HG02571 (cell line): ENCODE measurements around the gene PRKCG.

Source experiments
- ATAC-seq: cut with Tn5 transposase; IDR thresholded peaks from one replicate; pipeline ENCODE4 v1.9.1; 2021; ENCODE audit warnings: mild to moderate bottlenecking, moderate library complexity; ENCODE audit not compliant: unreplicated experiment

Gene PRKCG

DNA sequence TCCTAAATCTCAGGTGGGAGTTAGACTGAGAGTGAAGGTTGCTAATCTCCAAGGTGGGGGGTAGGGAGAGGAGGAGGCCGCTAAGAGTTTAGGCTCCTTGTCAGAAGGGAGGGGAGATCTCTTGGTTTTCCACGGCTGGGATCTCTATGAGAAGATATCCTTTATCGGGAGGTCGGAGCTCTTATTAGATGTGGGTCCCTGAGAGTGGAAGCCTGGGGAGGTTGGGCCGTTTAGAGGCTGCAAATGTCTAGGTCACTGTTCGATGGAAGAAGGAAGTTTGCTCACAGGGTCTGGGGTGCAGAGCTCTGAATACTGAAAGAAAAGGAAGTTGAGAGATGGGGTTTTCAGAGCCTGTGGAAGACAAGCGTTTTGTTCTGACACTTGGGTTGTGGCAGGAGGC is 10.5 kb upstream of the PRKCG start:
- ATAC-seq: no peak

DNA sequence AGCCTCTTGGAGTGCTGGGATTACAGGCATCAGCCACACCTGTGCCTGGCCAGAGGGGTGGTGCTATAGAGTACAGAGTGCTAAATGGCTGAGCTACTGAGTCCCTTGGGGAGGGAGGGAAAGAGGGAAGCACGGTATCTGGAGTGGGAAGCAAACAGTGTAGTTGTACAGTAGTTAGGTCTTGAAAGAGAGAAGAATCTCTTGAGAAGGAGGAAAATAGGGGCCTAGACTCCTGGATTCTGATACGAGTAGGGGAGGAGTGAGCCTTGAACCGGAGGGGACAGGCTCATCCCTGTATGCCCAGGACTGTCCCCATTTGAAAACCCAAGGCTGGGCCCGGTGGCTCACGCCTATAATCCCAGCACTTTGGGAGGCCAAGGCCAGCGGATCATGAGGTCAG is 9.2 kb upstream of the PRKCG start:
- no peak for ATAC-seq

DNA sequence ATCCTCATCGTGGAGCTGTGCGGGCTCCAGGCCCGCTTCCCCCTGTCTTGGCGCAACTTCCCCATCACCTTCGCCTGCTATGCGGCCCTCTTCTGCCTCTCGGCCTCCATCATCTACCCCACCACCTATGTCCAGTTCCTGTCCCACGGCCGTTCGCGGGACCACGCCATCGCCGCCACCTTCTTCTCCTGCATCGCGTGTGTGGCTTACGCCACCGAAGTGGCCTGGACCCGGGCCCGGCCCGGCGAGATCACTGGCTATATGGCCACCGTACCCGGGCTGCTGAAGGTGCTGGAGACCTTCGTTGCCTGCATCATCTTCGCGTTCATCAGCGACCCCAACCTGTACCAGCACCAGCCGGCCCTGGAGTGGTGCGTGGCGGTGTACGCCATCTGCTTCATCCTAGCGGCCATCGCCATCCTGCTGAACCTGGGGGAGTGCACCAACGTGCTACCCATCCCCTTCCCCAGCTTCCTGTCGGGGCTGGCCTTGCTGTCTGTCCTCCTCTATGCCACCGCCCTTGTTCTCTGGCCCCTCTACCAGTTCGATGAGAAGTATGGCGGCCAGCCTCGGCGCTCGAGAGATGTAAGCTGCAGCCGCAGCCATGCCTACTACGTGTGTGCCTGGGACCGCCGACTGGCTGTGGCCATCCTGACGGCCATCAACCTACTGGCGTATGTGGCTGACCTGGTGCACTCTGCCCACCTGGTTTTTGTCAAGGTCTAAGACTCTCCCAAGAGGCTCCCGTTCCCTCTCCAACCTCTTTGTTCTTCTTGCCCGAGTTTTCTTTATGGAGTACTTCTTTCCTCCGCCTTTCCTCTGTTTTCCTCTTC is 8.0 kb upstream of the PRKCG start:
- no peak for ATAC-seq

DNA sequence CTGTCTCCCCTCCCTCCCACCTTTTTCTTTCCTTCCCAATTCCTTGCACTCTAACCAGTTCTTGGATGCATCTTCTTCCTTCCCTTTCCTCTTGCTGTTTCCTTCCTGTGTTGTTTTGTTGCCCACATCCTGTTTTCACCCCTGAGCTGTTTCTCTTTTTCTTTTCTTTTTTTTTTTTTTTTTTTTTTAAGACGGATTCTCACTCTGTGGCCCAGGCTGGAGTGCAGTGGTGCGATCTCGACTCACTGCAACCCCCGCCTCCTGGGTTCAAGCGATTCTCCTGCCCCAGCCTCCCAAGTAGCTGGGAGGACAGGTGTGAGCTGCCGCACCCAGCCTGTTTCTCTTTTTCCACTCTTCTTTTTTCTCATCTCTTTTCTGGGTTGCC is 7.4 kb upstream of the PRKCG start:
- no peak for ATAC-seq

DNA sequence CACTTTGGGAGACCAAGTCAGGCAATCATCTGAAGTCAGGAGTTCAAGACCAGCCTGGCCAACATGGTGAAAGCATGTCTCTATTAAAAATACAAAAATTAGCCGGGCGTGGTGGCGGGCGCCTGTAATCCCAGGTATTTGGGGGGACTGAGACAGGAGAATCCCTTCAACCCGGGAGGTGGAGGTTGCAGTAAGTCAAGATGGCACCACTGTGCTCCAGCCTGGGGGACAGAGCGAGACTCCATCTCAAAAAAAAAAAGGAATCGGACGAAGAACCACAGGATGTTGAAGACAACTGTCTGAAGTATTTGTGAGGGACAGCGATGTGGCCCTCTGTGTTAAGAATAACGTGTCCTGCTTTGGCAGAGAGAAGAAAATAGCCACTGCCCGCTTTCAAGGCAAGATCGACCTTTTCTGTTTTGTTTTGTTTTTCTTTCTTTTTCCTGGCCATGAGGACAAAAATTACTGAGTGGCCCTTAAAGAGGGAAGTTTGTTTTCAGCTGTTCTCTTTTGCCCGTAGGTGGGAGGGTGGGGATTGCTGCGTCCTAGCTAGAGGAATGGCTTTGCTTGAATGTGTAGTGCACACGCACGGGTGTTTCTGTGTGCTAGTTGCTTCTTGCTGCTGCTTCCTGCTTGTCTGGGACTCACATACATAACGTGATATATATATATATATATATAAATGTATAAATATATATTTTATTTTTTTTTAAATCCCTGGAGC is 6.2 kb upstream of the PRKCG start:
- no peak for ATAC-seq

DNA sequence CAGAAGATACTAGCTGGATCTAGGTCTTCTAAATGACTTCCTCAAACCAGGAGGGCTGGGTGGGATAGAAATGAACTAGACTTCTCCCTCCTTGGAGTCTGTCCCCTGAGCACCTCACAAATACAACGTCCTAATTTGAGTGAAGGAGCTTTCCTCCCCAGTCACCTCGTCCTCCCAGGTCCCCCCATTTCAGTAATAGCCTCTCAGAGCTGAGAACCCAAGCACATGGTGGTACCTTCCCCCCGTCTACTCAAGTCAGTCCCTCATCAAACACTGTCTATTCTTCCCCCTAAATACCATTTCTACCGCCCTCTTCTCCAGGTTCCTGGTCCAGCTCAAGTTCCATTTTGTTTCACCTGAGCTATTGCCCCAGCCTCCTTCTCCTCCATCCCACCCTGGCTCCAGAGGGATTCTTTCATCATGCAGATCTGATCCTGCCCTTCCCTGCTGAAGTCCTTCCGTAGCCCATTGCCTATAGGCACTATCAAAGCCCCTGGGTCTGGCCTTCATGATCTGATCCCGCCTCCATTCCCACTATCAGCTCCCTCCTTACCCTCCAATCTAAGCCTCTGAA is 5.3 kb upstream of the PRKCG start:
- no peak for ATAC-seq

DNA sequence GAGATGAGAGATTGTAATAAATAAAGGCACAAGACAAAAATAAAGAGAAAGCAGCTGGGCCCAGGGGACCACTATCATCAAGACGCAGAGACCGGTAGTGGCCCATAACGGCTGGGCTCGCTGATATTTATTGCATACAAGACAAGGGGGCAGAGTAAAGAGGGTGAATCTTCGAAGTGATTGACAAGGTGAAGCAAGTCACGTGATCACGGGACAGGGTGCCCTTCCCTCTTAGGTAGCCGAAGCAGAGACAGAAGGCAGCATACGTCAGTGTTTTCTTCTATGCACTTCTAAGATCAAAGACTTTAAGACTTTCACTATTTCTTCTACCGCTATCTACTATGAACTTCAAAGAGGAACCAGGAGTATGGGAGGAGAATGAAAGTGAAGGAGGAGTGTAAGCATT is 4.6 kb upstream of the PRKCG start:
- ATAC-seq: no peak

DNA sequence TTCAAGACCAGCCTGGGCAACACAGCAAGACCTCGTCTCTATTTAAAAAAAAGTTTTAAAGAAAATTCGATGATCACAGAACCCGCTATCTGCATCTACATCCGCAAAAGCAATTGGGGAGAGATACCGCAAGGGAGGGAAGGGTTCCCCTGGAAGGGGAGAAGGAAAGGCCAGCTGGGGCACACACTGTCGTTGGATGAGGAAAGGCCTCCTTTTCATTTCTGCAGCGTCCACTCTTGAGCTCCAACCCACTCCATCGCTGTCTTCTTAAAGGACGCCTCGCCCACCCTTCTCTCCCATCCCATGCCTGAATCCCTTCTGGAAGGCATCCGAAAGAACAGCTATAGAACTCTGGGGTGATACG is 3.2 kb upstream of the PRKCG start:
- no peak for ATAC-seq

DNA sequence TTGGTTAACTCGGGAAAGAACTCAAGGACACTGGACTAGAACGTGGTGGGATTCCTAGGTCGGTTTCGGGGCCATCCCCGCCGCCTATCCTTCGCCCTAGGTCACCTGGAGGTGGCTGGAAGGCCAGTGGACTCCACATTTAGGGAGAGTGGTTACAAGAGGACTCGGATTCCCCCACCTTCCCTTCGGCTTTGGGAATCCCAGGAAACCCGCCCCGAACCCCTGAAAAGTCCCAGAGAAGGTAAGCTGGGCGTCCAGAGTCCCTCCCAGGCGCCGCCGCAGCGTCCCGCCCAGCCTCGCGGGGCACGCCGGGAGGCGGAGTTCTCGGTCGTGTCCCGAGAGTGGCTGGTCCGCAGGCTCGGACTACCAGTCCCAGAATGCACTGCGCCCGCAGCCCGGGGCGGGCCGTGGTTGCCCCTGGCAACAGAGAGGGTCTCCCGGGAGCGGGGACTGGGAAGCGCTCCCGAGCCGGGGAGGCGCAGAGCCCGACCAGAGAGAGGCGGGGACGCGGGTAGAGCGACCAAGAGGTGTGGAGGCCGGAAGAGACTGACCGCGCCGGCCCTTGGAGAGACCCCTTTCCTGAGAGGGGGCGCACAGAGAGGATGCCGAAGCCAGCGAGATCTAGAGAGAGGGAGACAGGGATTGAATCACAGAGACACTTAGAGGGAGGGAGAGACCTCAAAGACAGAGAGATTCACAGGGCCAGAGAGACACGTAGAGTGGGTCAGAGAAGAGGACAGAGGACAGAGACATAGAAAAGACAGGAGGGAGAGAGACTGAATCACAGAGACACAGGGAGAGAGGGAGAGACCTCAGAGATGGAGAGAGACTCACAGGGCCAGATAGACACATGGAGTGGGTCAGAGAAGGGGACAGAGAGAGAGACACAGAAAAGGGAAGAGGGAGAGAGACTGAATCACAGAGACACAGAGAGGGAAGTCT is 2.6 kb upstream of the PRKCG start:
- ATAC-seq: peak; percentile 61

DNA sequence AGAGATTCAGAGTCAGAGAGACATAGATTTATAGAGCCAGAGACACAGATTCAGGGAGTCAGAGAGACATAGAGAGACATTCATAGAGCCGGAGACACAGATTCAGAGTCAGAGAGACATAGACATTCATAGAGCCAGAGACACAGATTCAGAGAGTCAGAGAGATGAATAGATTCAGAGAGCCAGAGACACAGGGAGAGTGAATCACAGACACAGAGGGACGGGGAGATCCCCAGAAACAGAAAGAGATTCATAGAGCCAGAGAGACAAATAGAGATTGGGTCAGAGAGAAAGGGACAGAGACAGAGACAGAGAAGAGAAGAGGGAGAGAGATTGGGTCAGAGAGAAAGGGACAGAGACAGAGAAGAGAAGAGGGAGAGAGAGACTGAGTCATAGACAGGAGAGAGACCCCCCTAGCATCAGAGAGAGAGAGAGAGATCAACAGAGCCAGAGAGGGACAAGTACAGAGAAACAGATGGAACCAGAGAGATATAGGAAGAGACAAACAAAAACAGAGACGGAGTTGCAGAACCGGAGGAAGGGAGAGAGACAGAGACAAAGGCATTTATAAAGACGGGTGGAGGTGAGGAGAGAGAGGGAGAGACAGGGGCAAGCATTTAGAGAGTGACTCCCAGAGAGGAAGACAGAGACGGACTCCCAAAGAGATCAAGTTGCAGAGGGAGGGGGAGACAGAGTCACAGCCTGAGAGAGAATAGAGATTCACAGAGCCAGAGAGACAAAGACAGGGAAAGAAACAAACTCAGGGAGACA is 1.1 kb upstream of the PRKCG start:
- no peak for ATAC-seq

DNA sequence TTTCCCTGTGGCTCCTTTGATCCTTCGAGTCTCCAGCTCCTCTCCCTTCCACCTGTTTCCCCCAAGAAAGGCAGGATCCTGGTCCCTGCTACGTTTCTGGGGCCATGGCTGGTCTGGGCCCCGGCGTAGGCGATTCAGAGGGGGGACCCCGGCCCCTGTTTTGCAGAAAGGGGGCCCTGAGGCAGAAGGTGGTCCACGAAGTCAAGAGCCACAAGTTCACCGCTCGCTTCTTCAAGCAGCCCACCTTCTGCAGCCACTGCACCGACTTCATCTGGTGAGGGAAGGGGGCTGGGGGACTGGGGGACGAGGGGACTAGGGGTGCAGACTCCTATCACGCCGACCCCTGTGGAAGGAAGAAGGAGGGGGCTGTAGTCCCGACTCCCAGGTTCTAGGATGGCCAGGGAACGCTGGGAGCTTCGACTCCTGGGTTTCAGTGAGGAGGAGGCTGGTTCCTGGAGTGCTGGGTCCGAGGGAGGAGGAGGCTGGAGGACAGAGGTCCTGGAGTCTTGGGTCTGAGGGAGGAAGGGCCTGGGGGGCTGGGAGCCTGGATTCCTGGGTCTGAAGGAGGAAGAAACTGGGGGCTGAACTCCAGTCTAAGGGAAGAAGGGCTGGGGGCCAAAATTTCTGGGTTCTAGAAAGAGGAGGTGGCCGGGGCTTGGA is 524 bp downstream of the PRKCG start:
- ATAC-seq: no peak

DNA sequence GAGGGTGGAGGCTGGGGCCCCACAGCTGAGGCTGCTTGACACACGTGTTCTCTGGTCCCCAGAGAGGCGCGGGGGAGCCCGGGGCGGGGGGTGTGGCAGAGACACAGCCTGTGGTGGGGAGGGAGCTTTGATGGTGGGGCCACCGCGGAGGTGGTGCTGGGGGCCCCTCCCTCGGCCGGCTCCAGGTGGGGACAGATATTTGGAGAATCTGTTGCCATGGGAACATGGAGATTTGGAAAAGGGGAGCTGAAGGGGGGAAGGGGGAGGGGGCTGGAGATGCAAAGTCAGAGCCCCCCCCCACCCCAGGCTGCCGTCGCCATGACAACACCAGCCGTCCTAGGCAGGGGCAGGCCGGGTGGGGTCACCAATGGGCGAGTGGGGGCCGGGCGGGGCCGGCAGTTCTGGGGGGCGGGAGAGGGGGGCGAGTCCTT is 1.2 kb downstream of the PRKCG start:
- no peak for ATAC-seq

DNA sequence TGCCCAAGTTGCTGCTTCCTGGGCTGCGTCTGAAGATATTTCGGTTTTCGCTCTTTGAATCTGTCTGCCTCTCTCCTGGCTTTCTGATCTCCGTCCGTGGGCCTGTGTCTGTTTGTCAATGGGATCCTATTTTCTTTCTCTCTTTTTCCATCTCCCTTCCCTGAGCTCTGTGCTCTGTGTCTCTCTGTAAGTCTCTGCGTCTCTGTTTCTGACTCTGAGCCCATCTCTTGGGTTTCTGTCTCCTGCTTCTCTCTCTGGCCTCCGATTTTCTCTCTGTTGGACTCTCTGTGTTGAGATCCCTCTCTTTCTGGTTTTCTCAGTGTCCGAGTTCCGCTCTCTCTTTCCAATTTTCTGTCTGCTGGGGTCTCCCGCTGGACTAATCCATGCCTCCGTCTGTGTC is 1.7 kb downstream of the PRKCG start:
- no peak for ATAC-seq

DNA sequence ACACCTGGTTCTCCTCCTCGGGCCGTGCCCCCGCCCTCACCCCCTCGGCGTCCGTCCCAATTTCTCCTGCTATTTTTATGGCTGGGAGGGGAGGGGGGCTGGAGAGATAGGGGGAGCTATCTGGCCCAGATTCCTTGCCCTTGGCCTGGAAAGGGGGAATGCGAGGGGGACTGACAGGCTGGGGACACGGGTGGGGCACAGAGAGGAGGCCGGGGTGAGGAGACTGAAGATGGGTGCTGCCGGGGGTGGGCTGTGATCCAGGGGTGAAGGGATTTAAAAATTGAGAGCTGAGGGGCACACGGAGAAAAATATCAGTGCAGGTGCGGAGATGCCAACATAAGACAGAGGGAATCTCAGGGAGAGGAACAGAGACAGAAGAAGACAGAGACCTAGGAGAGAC is 2.3 kb downstream of the PRKCG start:
- no peak for ATAC-seq

DNA sequence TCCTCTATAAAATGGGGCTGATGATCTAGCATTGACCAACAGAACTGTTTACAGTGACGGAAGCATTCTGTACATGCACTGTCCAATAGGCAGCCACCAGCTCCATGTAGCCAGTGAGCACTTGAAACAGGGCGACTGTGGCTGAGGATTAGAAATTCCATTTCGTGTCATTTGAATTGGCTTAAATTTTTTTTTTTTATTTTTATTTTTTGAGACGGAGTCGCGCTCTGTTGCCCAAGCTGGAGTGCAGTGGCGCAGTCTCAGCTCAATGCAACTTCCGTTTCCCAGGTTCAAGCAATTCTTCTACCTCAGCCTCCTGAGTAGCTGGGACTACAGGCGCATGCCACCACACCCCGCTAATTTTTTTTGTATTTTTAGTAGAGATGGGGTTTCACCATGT is 3.0 kb downstream of the PRKCG start:
- ATAC-seq: no peak

DNA sequence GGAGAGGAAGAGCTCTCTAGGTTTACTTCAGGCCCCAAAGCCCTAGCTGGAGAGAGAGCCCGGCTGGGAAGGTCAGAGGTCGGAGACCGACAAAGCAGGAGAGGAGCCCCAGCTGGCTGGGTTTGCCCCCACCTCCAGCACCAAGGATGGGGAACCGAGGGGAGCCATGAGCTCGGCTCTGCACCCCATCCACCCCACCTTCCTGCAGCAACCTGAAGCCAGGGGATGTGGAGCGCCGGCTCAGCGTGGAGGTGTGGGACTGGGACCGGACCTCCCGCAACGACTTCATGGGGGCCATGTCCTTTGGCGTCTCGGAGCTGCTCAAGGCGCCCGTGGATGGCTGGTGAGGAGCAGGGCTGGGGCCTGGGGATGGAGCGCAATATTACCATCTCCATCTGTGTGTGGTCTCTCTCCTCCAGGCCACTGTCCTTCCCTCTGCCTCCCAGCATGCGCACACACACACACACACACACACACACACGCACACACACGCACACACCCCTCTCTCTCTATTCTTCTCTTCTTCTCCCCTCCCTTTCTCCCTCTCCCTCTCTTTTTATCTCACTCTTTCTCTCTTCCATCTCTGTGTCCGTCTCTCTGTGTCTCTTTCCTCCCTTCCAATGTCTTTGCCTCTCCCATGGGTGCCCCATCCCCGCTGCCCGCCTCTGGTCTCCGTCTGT is 10.4 kb downstream of the PRKCG start:
- no peak for ATAC-seq

DNA sequence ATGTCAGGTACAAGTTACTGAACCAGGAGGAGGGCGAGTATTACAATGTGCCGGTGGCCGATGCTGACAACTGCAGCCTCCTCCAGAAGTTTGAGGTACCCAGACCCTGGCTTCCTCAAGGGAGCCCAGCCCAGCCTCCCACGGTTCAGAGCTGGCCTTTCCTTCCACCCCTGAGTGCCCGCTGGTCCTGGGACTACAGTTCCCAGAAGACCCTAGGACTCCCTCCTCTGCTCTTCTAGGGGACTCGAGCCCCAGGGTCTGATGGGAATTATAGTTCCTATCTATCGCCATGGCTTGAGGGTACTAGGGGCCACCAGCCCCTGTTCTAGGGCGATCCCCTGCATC is 11.0 kb downstream of the PRKCG start:
- no peak for ATAC-seq

DNA sequence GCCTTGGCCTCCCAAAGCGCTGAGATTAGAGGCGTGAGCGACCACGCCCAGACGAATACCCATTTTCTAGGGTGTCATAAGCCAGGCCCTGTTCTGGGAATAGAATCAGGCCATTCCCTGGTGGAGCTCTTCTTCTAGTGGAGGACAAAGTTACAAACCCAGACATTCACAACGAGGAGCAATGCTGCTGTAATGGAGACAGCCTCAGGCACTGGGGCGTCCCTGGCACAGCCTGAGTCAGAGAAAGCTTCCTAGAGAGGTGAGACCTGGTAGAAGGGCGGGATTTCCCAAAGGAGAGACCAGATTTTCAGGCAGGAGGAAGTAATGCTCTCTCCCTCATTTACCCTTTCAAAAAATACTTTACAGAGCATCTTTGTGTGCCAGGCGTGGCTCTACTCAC is 12.7 kb downstream of the PRKCG start:
- no peak for ATAC-seq

DNA sequence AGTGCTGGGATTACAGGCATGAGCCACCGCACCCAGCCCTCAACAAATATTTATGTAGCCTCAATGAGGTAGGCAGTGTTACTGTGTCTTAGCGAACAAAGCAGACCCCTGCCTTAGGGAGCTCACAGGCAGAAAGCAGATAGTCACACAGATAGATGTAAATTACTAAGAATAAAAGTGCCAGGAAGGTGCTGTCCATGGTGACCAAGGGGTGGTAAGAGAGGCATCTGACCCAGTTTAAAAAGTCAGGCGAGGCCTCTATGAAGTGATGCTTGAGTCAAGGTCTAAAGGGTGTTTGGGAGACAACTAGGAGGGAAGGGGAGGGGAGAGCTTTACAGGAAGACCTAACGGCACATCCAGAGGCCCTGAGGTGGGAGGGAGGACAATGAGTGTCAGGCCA is 14.7 kb downstream of the PRKCG start:
- no peak for ATAC-seq
